ENCODE data around the gene MYO1H.

MYO1H gene

DNA sequence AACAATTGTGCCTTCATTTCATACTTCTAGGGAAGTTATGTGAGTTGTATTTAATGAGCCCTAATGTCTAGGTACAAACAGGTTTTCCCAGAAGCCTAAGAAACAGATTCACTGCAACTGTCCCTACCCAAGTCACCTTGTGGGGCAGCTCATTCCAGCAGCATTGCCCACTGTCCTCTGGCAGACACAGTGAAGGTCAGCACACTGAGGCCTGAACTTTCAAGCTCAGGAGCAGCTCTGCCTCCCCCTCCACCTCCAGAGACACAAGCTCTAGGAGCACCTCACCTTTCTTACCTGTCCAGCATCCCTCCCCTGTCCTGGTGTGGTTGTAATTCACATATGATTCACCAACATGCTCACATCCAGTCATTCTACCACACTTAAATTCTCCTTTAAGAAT lies 145.4 kb downstream of the MYO1H start:
- DNase-seq (ENCODE audit: low read depth in 2 of 2): no peak

GRCh38 chr12:109493938-109494337 lies 146.2 kb downstream of the MYO1H start:
- DNase-seq (ENCODE audit: low read depth in 2 of 2): no peak

GRCh38 chr12:109494348-109494881 lies 146.7 kb downstream of the MYO1H start:
- DNase-seq (ENCODE audit: low read depth in 2 of 2): no peak

DNA sequence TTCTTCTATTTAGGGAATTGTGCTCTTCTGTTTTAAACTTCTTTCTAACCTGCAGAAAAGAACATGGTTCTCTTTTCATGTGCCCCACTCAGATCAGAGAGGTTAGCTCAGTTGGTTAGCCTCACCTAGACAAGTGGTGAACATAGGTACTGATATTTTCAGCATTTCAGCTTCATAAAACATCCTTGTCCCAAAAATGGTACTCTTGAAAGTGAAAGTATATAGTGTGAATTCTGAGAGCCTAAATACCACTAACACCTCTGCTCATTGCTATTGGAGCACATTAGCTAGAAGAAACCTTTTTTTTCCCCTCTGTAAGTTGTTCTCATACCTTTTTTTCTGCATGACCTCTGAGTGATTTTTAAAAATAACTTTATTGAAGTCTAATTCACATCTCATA lies 147.3 kb downstream of the MYO1H start:
- DNase-seq (ENCODE audit: low read depth in 2 of 2): no peak

DNA sequence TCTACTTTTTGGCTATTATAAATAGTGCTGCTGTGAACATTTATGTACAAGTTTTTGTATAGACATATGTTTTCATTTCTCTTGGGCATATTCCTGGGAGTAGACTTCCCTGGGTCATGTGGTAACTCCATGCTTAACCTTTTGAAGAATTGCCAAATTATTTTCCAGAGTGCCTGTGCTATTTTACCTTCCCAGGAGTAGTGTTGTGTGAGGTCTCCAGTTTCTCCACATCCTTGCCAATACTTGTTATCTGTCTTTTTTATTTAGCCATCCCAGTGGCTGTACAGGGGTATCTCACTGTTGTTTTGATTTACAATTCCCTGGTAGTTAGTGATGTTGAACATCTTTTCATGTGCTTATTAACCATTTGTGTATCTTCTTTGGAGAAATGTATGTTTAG lies 148.6 kb downstream of the MYO1H start:
- no peak for DNase-seq (ENCODE audit: low read depth in 2 of 2)

DNA sequence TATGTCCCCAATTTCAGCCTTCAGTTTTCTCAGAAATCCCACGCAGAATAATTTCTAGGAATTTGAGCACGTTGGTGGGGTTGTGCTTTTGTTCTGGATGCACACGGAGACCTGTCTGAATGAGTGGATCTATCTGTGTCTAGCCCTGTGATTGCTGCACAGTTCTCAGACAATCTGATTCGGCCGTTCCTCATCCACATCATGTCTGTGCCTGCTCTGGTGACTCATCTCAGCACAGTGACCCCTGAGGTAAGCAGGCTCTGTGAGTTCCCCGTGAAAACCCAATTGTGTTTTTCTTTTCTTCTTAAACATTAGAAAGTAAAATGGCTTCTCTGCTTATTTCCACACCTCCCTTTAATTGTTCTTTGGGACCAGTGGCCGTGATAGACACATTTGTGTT lies 150.0 kb downstream of the MYO1H start:
- no peak for DNase-seq (ENCODE audit: low read depth in 2 of 2)

Measured in stimulated activated CD8-positive, alpha-beta memory T cell treated with anti-CD3 and anti-CD28 coated beads, Interleukin-2, amount 100 ng/mL, for 1 hour (primary cell).